NCI-H524 treated with DMSO at 0.1 percent for 48 hours (cell line): ENCODE results near the gene QSER1.
"Not testable (repeated sequence)": the region's sequence is repeated elsewhere in the genome, so short reads cannot be mapped to it uniquely, and the experiment has no call there.

Experiments used
- DNase-seq: peaks from one replicate; lab custom pipeline; 2025; lab: John Stamatoyannopoulos, UW

Gene QSER1

GRCh38 chr11:32892355-32893092 is at the start of gene QSER1:
Gene QSER1, plus strand, starts transcription at chr11:32892811. Its CDS starts 315 bp downstream, at chr11:32893126.
- DNase-seq, result no peak

GRCh38 chr11:32843544-32843943 is 49.1 kb upstream of the QSER1 start:
- no peak for DNase-seq

- no peak for DNase-seq
These were observed 45.1 kb upstream of the QSER1 start for GRCh38 chr11:32847511-32847910.

GRCh38 chr11:32849761-32850160 is 42.9 kb upstream of the QSER1 start:
- DNase-seq, result no peak

- DNase-seq, result no peak
These were observed 41.4 kb upstream of the QSER1 start for GRCh38 chr11:32851251-32851650.

GRCh38 chr11:32852207-32852606 is 40.4 kb upstream of the QSER1 start:
- DNase-seq, result no peak

- DNase-seq, result no peak
These were observed 37.0 kb upstream of the QSER1 start for GRCh38 chr11:32855601-32856000.

GRCh38 chr11:32858731-32859130 is 33.9 kb upstream of the QSER1 start:
- no peak for DNase-seq

GRCh38 chr11:32861850-32862577 is 30.6 kb upstream of the QSER1 start:
- no peak for DNase-seq

- no peak for DNase-seq
These were observed 28.1 kb upstream of the QSER1 start for GRCh38 chr11:32864555-32864954.

GRCh38 chr11:32868752-32869151 is 23.9 kb upstream of the QSER1 start:
- DNase-seq, result not testable (repeated sequence)

GRCh38 chr11:32870676-32871075 is 21.9 kb upstream of the QSER1 start:
- no peak for DNase-seq

- DNase-seq, result no peak
These were observed 18.5 kb upstream of the QSER1 start for GRCh38 chr11:32874132-32874531.

GRCh38 chr11:32881286-32881685 is 11.3 kb upstream of the QSER1 start:
- DNase-seq, result no peak

GRCh38 chr11:32883421-32883820 is 9.2 kb upstream of the QSER1 start:
- no peak for DNase-seq

- no peak for DNase-seq
These were observed 8.6 kb upstream of the QSER1 start for GRCh38 chr11:32884023-32884422.

GRCh38 chr11:32884770-32885384 is 7.7 kb upstream of the QSER1 start:
- no peak for DNase-seq

- no peak for DNase-seq
These were observed 7.1 kb upstream of the QSER1 start for GRCh38 chr11:32885556-32885955.

GRCh38 chr11:32886180-32886579 is 6.4 kb upstream of the QSER1 start:
- DNase-seq, result no peak

GRCh38 chr11:32887707-32888383 is 4.8 kb upstream of the QSER1 start:
- not testable (repeated sequence) for DNase-seq

GRCh38 chr11:32888384-32888710 is 4.3 kb upstream of the QSER1 start:
- DNase-seq, result not testable (repeated sequence)

GRCh38 chr11:32888805-32889204 is 3.8 kb upstream of the QSER1 start:
- no peak for DNase-seq
